GM12878 (cell line): ENCODE data around the gene AOPEP. TPM values are rescaled to one million over a fixed set of nuclear protein-coding genes. Genes with fewer than 3 reads are reported as not detected.

Experiments
- ATAC-seq: fragments of 200-7000 bp; cut with Tn5 transposase; 3 replicates; pipeline ENCODE4 v1.9.1; 2020; ENCODE audit warnings: mild to moderate bottlenecking, moderate library complexity
- BruUV-seq: library from RNA; stranded (reverse); fragments of 400-500 nt; replicated peaks from 2 replicates; lab custom pipeline; 2021; lab: Mats Ljungman, UMichigan
- CTCF ChIA-PET: fragments of 300-600 bp; sonication (Branson Sonifier 250); formaldehyde crosslinking; extraction: SDS; loops from one replicate; lab custom pipeline; 2021; ENCODE audit warnings: inconsistent platforms; lab: Yijun Ruan, JAX
- POLR2A ChIA-PET: fragments of 350-600 bp; formaldehyde crosslinking; extraction: SDS; loops from one replicate; lab custom pipeline; 2021; ENCODE audit warnings: inconsistent platforms; lab: Charles Lee
- RAD21 ChIA-PET: fragments of 300-600 bp; sonication (Branson Sonifier 250); formaldehyde crosslinking; loops from one replicate; lab custom pipeline; 2023; ENCODE audit warnings: antibody characterized with exemption; ENCODE audit not compliant: unreplicated experiment; lab: Charles Lee
- SMC1A ChIA-PET: fragments of 300-600 bp; sonication (Branson Sonifier 250); formaldehyde crosslinking; loops from one replicate; lab custom pipeline; 2023; ENCODE audit not compliant: unreplicated experiment, uncharacterized antibody; lab: Charles Lee
- DNase-seq: peaks from one replicate; pipeline ENCODE4 v3.0.0-alpha.2; 2011; ENCODE audit warnings: low read depth, low spot score
- FAIRE-seq: peaks from 3 replicates; lab custom pipeline; 2011; peaks lifted over from hg19 to GRCh38; lab: Jason Lieb, UNC
- H2AFZ ChIP-seq: 2 replicates; pipeline ENCODE4 v1.6.0; 2011; ENCODE audit warnings: low read depth, low read length, control low read depth; ENCODE audit not compliant: control insufficient read depth
- H3K27ac ChIP-seq: 2 replicates; pipeline ENCODE4 v1.5.1; 2011; ENCODE audit warnings: control low read depth; ENCODE audit not compliant: control insufficient read depth, insufficient read depth
- H3K27me3 ChIP-seq, 2 experiments: replicated peaks in 1 of 2; 2 replicates each; pipeline versions ENCODE4 v1.6.0 to v1.6.1; 2011; ENCODE audit warnings: low read length in 1 of 2; ENCODE audit not compliant: control insufficient read depth in 2 of 2, insufficient read depth in 2 of 2
- H3K36me3 ChIP-seq, 2 experiments: 2 replicates each; pipeline ENCODE4 v1.5.1; 2011; ENCODE audit warnings: low read length in 1 of 2; ENCODE audit not compliant: control insufficient read depth in 2 of 2, insufficient read depth in 2 of 2
- H3K4me1 ChIP-seq: 2 replicates; pipeline ENCODE4 v1.6.1; 2011; ENCODE audit warnings: mild to moderate bottlenecking, low read length, moderate library complexity, mixed read lengths; ENCODE audit not compliant: control insufficient read depth, insufficient read depth
- H3K4me2 ChIP-seq: 2 replicates; pipeline ENCODE4 v1.6.0; 2011; ENCODE audit warnings: control low read depth; ENCODE audit not compliant: control insufficient read depth, insufficient read depth
- H3K4me3 ChIP-seq: fragments of 200-600 bp; sonication (generic); 2 replicates; pipeline ENCODE4 v1.5.1; 2016
- H3K79me2 ChIP-seq: 2 replicates; pipeline ENCODE4 v1.6.0; 2011; ENCODE audit warnings: low read length; ENCODE audit not compliant: control insufficient read depth, insufficient read depth
- H3K9ac ChIP-seq: 2 replicates; pipeline ENCODE4 v1.8.0; 2011; ENCODE audit warnings: low read length, control low read depth, mixed read lengths; ENCODE audit not compliant: control insufficient read depth, insufficient read depth
- H3K9me3 ChIP-seq: replicated peaks from 3 replicates; pipeline ENCODE4 v1.5.1; 2011; ENCODE audit warnings: mild to moderate bottlenecking, low read length; ENCODE audit not compliant: control insufficient read depth, insufficient read depth
- H4K20me1 ChIP-seq: 2 replicates; pipeline ENCODE4 v1.6.0; 2011; ENCODE audit not compliant: control insufficient read depth, insufficient read depth
- ASH2L ChIP-seq: fragments of 300-600, 200-600 bp; sonication (generic); IDR thresholded peaks from 2 replicates; pipeline ENCODE4 v1.6.1; 2017; ENCODE audit warnings: low read depth, mild to moderate bottlenecking, borderline replicate concordance
- BACH1 ChIP-seq: fragments of 450-650 bp; IDR thresholded peaks from 2 replicates; pipeline ENCODE4 v1.6.1; 2017; ENCODE audit warnings: mild to moderate bottlenecking, borderline replicate concordance
- CBX5 ChIP-seq: sonication (generic); IDR thresholded peaks from 2 replicates; pipeline ENCODE4 v1.6.1; 2016; ENCODE audit warnings: low read depth, moderate library complexity, mild to moderate bottlenecking, inconsistent platforms
- FOXK2 ChIP-seq: fragments of 450-650 bp; IDR thresholded peaks from 2 replicates; pipeline ENCODE4 v1.6.1; 2017; ENCODE audit warnings: mild to moderate bottlenecking, moderate library complexity
- FOXM1 ChIP-seq: IDR thresholded peaks from 2 replicates; pipeline ENCODE4 v1.6.1; 2012; ENCODE audit warnings: low read depth, mild to moderate bottlenecking, inconsistent platforms, low read length, moderate library complexity
- HDGF ChIP-seq: fragments of 450-650 bp; IDR thresholded peaks from 2 replicates; pipeline ENCODE4 v1.6.1; 2016; ENCODE audit warnings: antibody characterized with exemption
- IKZF2 ChIP-seq, 2 experiments: fragments of 450-650 bp; IDR thresholded peaks; 2 replicates each; pipeline ENCODE4 v1.6.1; 2017; ENCODE audit warnings: mild to moderate bottlenecking in 2 of 2, moderate library complexity in 2 of 2
- RBBP5 ChIP-seq: fragments of 200-600 bp; sonication (generic); conservative IDR thresholded peaks from 2 replicates; pipeline ENCODE4 v1.6.1; 2016
- SMAD1 ChIP-seq: fragments of 450-650 bp; IDR thresholded peaks from 2 replicates; pipeline ENCODE4 v1.6.1; 2018; ENCODE audit warnings: mild to moderate bottlenecking, low read depth; ENCODE audit not compliant: partially characterized antibody
- SMARCA5 ChIP-seq: fragments of 450-650 bp; IDR thresholded peaks from 2 replicates; pipeline ENCODE4 v1.6.1; 2017; ENCODE audit warnings: mild to moderate bottlenecking
- SPI1 ChIP-seq: IDR thresholded peaks from 2 replicates; pipeline ENCODE4 v1.6.1; 2011; ENCODE audit warnings: low read depth, mild to moderate bottlenecking, low read length, moderate library complexity, borderline replicate concordance; ENCODE audit not compliant: insufficient read depth
- TCF7 ChIP-seq: IDR thresholded peaks from 2 replicates; pipeline ENCODE4 v1.6.1; 2014; ENCODE audit warnings: antibody characterized with exemption, borderline replicate concordance
- ZBED1 ChIP-seq: IDR thresholded peaks from 2 replicates; pipeline ENCODE4 v1.6.1; 2016; ENCODE audit warnings: borderline replicate concordance
- WGBS: methylation state at CpG from one replicate; pipeline ENCODE4 v1.1.6; 2016; ENCODE audit warnings: low lambda C conversion rate; ENCODE audit not compliant: insufficient replicate concordance, insufficient coverage; ENCODE audit errors: missing lambda C conversion rate; 5-methylcytosine and 5-hydroxymethylcytosine counted together
- in situ Hi-C: fragments of 300-500 bp; cut with MboI; formaldehyde crosslinking; loops from 9 replicates; pipeline ENCODE4 v1.14.3; 2018; ENCODE audit warnings: mixed read lengths
- intact Hi-C: fragments of 100-400 bp; cut with micrococcal nuclease; formaldehyde crosslinking; loops from one replicate; pipeline ENCODE4 v1.14.2; 2022; ENCODE audit not compliant: unreplicated experiment
- polyA plus RNA-seq, 11 experiments: library from polyadenylated mRNA; depleted of rRNA in 4 of 11; unstranded in 6 of 11; stranded (reverse) in 5 of 11; fragments of >200 nt; fragmentation: Nextera tagmentation in 4 of 11; fragmentation: Illumina TruSeq in 1 of 11; extraction: Ambion mirVana in 4 of 11; extraction: Trizol in 1 of 11; gene quantifications; 1 replicate in 1 of 11; 2 replicates in 10 of 11; pipeline versions ENCODE4 v1.2.1 to v1.2.3, GENCODE V29; 2011 to 2016; ENCODE audit warnings: inconsistent platforms in 2 of 11, missing spikeins in 2 of 11, low read depth in 1 of 11
- total RNA-seq, 4 experiments: library from RNA; depleted of rRNA in 3 of 4; stranded (reverse); fragments of >200 nt in 3 of 4; fragmentation: Illumina TruSeq in 1 of 4; extraction: Trizol in 1 of 4; gene quantifications; 2 replicates each; pipeline versions ENCODE4 v1.2.1 to v1.2.3, GENCODE V29; 2013 to 2021
- TF ChIP-seq, protein P1 (sequence below): IDR thresholded peaks from 2 replicates; pipeline ENCODE4 v1.6.1; 2012; ENCODE audit warnings: improper control_type of control experiment, low read depth, low read length; ENCODE audit not compliant: insufficient replicate concordance
- TF ChIP-seq, protein P2 (sequence below): fragments of 450-650 bp; IDR thresholded peaks from 2 replicates; pipeline ENCODE4 v1.6.1; 2016; ENCODE audit warnings: mild to moderate bottlenecking
- TF ChIP-seq, protein P3 (sequence below): fragments of 450-650 bp; IDR thresholded peaks from 2 replicates; pipeline ENCODE4 v1.6.1; 2017; ENCODE audit warnings: borderline replicate concordance

The AOPEP gene
- total and polyA plus RNA-seq, 10 of the 15 experiments (the other 5 are each of a cell fraction or from before 2014, with no cell fraction given) = 2.3 to 16.9 (median 10.1) TPM

DNA sequence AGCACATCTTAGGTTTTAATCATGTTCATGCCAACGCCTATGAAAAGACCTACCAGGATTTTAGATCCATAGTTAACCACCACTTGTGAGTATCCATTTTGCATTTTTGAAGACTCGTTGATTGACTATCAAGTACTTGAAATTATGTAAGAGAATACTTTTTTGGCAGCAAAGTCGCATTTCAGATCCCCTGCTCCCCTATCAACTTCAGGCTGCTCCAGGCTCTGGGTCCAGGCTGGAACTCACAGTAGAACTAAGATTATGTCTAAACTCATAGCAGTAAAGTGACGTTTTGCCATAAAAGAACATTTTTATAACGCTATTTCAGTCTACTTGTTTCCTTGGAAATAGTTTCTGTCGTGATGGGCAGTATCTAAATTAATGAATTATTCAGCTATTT lies 323.3 kb downstream of the AOPEP start:
- no peak overlapping the region for H3K4me3 ChIP-seq
- FAIRE-seq = no peak
- BruUV-seq = no TSS peak
- WGBS = 85% methylated on average over 6 of the region's 6 CpGs
- H3K27me3 ChIP-seq = no peaks in the 10 kb centered on the region
- H3K9ac ChIP-seq = no peak overlapping the region
- RAD21 ChIA-PET = no interaction called here
- intact Hi-C loops = no loop called here
- in situ Hi-C loops = no loop called here
- H3K27ac ChIP-seq = no peak overlapping the region
- CTCF ChIA-PET = interaction anchor here (0.9 to 1.7 kb wide), 4 partner anchors 78 to 381 kb away, joined by 3 to 5 read pairs (median 4); no protein-coding TSS in a partner anchor
- H4K20me1 ChIP-seq = no peaks in the 10 kb centered on the region
- no peaks in the 10 kb centered on the region for H3K9me3 ChIP-seq
- H3K4me2 ChIP-seq = no peak overlapping the region; the same call in 1 of the 2 replicates
- no peaks in the 10 kb centered on the region for H3K79me2 ChIP-seq
- no peaks in the 10 kb centered on the region for H3K36me3 ChIP-seq
- SMC1A ChIA-PET = interaction anchor here (0.7 to 1.7 kb wide), 2 partner anchors 12 to 62 kb away, joined by 4 read pairs; no protein-coding TSS in a partner anchor
- no peaks in the 10 kb centered on the region for H3K4me1 ChIP-seq
- ATAC-seq = no peak
- no peak overlapping the region for H2AFZ ChIP-seq
- POLR2A ChIA-PET = no interaction called here
- DNase-seq = no peak
- no peak for TF ChIP-seq RBBP5
- TF ChIP-seq FOXK2 = no peak
- TF ChIP-seq SPI1 = no peak
- no peak for TF ChIP-seq CBX5
- no peak for TF ChIP-seq SMAD1
- TF ChIP-seq, protein P1, sequence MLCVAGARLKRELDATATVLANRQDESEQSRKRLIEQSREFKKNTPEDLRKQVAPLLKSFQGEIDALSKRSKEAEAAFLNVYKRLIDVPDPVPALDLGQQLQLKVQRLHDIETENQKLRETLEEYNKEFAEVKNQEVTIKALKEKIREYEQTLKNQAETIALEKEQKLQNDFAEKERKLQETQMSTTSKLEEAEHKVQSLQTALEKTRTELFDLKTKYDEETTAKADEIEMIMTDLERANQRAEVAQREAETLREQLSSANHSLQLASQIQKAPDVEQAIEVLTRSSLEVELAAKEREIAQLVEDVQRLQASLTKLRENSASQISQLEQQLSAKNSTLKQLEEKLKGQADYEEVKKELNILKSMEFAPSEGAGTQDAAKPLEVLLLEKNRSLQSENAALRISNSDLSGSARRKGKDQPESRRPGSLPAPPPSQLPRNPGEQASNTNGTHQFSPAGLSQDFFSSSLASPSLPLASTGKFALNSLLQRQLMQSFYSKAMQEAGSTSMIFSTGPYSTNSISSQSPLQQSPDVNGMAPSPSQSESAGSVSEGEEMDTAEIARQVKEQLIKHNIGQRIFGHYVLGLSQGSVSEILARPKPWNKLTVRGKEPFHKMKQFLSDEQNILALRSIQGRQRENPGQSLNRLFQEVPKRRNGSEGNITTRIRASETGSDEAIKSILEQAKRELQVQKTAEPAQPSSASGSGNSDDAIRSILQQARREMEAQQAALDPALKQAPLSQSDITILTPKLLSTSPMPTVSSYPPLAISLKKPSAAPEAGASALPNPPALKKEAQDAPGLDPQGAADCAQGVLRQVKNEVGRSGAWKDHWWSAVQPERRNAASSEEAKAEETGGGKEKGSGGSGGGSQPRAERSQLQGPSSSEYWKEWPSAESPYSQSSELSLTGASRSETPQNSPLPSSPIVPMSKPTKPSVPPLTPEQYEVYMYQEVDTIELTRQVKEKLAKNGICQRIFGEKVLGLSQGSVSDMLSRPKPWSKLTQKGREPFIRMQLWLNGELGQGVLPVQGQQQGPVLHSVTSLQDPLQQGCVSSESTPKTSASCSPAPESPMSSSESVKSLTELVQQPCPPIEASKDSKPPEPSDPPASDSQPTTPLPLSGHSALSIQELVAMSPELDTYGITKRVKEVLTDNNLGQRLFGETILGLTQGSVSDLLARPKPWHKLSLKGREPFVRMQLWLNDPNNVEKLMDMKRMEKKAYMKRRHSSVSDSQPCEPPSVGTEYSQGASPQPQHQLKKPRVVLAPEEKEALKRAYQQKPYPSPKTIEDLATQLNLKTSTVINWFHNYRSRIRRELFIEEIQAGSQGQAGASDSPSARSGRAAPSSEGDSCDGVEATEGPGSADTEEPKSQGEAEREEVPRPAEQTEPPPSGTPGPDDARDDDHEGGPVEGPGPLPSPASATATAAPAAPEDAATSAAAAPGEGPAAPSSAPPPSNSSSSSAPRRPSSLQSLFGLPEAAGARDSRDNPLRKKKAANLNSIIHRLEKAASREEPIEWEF = no peak
- TF ChIP-seq BACH1 = no peak
- no peak for TF ChIP-seq ZBED1
- TF ChIP-seq ASH2L = no peak
- no peak for TF ChIP-seq FOXM1
- TF ChIP-seq, protein P2, sequence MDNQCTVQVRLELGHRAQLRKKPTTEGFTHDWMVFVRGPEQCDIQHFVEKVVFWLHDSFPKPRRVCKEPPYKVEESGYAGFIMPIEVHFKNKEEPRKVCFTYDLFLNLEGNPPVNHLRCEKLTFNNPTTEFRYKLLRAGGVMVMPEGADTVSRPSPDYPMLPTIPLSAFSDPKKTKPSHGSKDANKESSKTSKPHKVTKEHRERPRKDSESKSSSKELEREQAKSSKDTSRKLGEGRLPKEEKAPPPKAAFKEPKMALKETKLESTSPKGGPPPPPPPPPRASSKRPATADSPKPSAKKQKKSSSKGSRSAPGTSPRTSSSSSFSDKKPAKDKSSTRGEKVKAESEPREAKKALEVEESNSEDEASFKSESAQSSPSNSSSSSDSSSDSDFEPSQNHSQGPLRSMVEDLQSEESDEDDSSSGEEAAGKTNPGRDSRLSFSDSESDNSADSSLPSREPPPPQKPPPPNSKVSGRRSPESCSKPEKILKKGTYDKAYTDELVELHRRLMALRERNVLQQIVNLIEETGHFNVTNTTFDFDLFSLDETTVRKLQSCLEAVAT = no peak
- no peak for TF ChIP-seq SMARCA5
- no peak for TF ChIP-seq IKZF2 (IDR thresholded peaks at IDR 0.05)
- no peak for TF ChIP-seq HDGF
- TF ChIP-seq, protein P3, sequence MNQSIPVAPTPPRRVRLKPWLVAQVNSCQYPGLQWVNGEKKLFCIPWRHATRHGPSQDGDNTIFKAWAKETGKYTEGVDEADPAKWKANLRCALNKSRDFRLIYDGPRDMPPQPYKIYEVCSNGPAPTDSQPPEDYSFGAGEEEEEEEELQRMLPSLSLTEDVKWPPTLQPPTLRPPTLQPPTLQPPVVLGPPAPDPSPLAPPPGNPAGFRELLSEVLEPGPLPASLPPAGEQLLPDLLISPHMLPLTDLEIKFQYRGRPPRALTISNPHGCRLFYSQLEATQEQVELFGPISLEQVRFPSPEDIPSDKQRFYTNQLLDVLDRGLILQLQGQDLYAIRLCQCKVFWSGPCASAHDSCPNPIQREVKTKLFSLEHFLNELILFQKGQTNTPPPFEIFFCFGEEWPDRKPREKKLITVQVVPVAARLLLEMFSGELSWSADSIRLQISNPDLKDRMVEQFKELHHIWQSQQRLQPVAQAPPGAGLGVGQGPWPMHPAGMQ = no peak
- no peak for TF ChIP-seq TCF7
